IMR-90 (cell line): ENCODE results near the gene ATP1A2. TPM values are rescaled to one million over a fixed set of nuclear protein-coding genes. Genes with fewer than 3 reads are reported as not detected.

Experiments used
- ATAC-seq: fragments of 200-7000 bp; cut with Tn5 transposase; 2 replicates; pipeline ENCODE4 v1.9.1; 2020; ENCODE audit warnings: low read depth, mild to moderate bottlenecking, moderate library complexity
- BruUV-seq: library from RNA; stranded (reverse); fragments of 400-500 nt; replicated peaks from 2 replicates; lab custom pipeline; 2021; lab: Mats Ljungman, UMichigan
- CTCF ChIA-PET: fragments of 300-600 bp; formaldehyde crosslinking; extraction: SDS; loops from one replicate; lab custom pipeline; 2021; ENCODE audit warnings: antibody characterized with exemption; lab: Yijun Ruan, JAX
- POLR2A ChIA-PET: fragments of 300-600 bp; sonication (Branson Sonifier 250); formaldehyde crosslinking; loops from one replicate; lab custom pipeline; 2022; ENCODE audit warnings: antibody characterized with exemption; ENCODE audit not compliant: unreplicated experiment; lab: Charles Lee
- DNase-seq: peaks from one replicate; pipeline ENCODE4 v3.0.0; 2013
- H2AFZ ChIP-seq: replicated peaks from 2 replicates; pipeline ENCODE3; 2013; ENCODE audit warnings: low read length, mild to moderate bottlenecking; ENCODE audit not compliant: poor library complexity
- H2AK5ac ChIP-seq: 2 replicates; pipeline ENCODE4 v1.6.1; 2013; ENCODE audit warnings: low read depth, low read length, inconsistent platforms
- H2AK9ac ChIP-seq: replicated peaks from 2 replicates; pipeline ENCODE3; 2013; ENCODE audit warnings: mild to moderate bottlenecking, low read depth, low read length, moderate library complexity; ENCODE audit not compliant: poor library complexity
- H2BK120ac ChIP-seq: 2 replicates; pipeline ENCODE4 v1.6.1; 2013; ENCODE audit warnings: low read depth, low read length, inconsistent platforms
- H2BK15ac ChIP-seq: 3 replicates; pipeline ENCODE4 v1.6.1; 2013; ENCODE audit warnings: low read depth, low read length, inconsistent platforms
- H2BK20ac ChIP-seq: 2 replicates; pipeline ENCODE4 v1.6.1; 2013; ENCODE audit warnings: low read depth, mild to moderate bottlenecking, inconsistent platforms, low read length, moderate library complexity
- H2BK5ac ChIP-seq: 2 replicates; pipeline ENCODE4 v1.6.1; 2013; ENCODE audit warnings: mild to moderate bottlenecking, low read depth, low read length, inconsistent platforms; ENCODE audit not compliant: poor library complexity, severe bottlenecking
- H3K14ac ChIP-seq: replicated peaks from 2 replicates; pipeline ENCODE4 v1.6.1; 2013; ENCODE audit warnings: low read depth, low read length, inconsistent platforms
- H3K18ac ChIP-seq: 2 replicates; pipeline ENCODE4 v1.6.1; 2013; ENCODE audit warnings: low read depth, low read length, control low read depth
- H3K23ac ChIP-seq: 2 replicates; pipeline ENCODE4 v1.6.1; 2013; ENCODE audit warnings: low read depth, low read length, inconsistent platforms
- H3K27ac ChIP-seq: 2 replicates; pipeline ENCODE4 v1.5.1; 2013; ENCODE audit warnings: mild to moderate bottlenecking, control low read depth, low read length; ENCODE audit not compliant: insufficient read depth
- H3K27me3 ChIP-seq: 2 replicates; pipeline ENCODE4 v1.6.1; 2013; ENCODE audit warnings: low read length; ENCODE audit not compliant: control insufficient read depth, insufficient read depth
- H3K36me3 ChIP-seq: 2 replicates; pipeline ENCODE4 v1.6.1; 2013; ENCODE audit warnings: low read length, mixed read lengths; ENCODE audit not compliant: control insufficient read depth, insufficient read depth
- H3K4ac ChIP-seq: 2 replicates; pipeline ENCODE4 v1.6.1; 2013; ENCODE audit warnings: low read depth, low read length, inconsistent platforms
- H3K4me1 ChIP-seq: 2 replicates; pipeline ENCODE4 v1.6.1; 2013; ENCODE audit warnings: low read length, mixed read lengths; ENCODE audit not compliant: control insufficient read depth, insufficient read depth
- H3K4me2 ChIP-seq: 2 replicates; pipeline ENCODE4 v1.6.1; 2013; ENCODE audit warnings: low read depth, mild to moderate bottlenecking, control low read depth, low read length, moderate library complexity
- H3K4me3 ChIP-seq: 2 replicates; pipeline ENCODE4 v1.5.1; 2013; ENCODE audit warnings: low read depth, mild to moderate bottlenecking, control low read depth, low read length, moderate library complexity; ENCODE audit not compliant: insufficient read depth
- H3K56ac ChIP-seq: 2 replicates; pipeline ENCODE4 v1.6.1; 2013; ENCODE audit warnings: low read length, inconsistent platforms; ENCODE audit not compliant: insufficient read depth; ENCODE audit errors: extremely low read depth
- H3K79me1 ChIP-seq, 2 experiments: 2 replicates each; pipeline ENCODE4 v1.6.1; 2013; ENCODE audit warnings: low read length in 2 of 2, inconsistent platforms in 1 of 2, low read depth in 1 of 2
- H3K9ac ChIP-seq: 2 replicates; pipeline ENCODE4 v1.6.1; 2013; ENCODE audit warnings: low read depth, low read length, control low read depth
- H3K9me1 ChIP-seq: 2 replicates; pipeline ENCODE4 v1.6.1; 2013; ENCODE audit warnings: low read length, inconsistent platforms; ENCODE audit not compliant: insufficient read depth
- H3K9me3 ChIP-seq: 2 replicates; pipeline ENCODE4 v1.6.1; 2013; ENCODE audit warnings: low read length; ENCODE audit not compliant: control insufficient read depth, insufficient read depth
- H4K20me1 ChIP-seq: 2 replicates; pipeline ENCODE4 v1.6.1; 2013; ENCODE audit warnings: low read length, inconsistent platforms; ENCODE audit not compliant: insufficient read depth
- H4K5ac ChIP-seq: 2 replicates; pipeline ENCODE4 v1.6.1; 2013; ENCODE audit warnings: mild to moderate bottlenecking, low read depth, low read length, control low read depth
- H4K8ac ChIP-seq, 2 experiments: 2 replicates each; pipeline ENCODE4 v1.6.1; 2013; ENCODE audit warnings: low read depth in 2 of 2, low read length in 2 of 2, control low read depth in 1 of 2, inconsistent platforms in 1 of 2
- H4K91ac ChIP-seq: 2 replicates; pipeline ENCODE4 v1.6.1; 2013; ENCODE audit warnings: low read depth, low read length, inconsistent platforms; ENCODE audit not compliant: insufficient read depth
- CEBPB ChIP-seq: IDR thresholded peaks from 2 replicates; pipeline ENCODE4 v1.6.1; 2012; ENCODE audit warnings: low read depth, low read length, improper control_type of control experiment
- SMC3 ChIP-seq: fragments of 150-350 bp; IDR thresholded peaks from 2 replicates; pipeline ENCODE4 v1.6.1; 2016; ENCODE audit warnings: low read depth, mild to moderate bottlenecking, antibody characterized with exemption, low read length, moderate library complexity
- WGBS, 2 experiments: methylation state at CpG; one replicate each; pipeline versions ENCODE4 v1.1.5 to v1.1.7; 2013; ENCODE audit warnings: missing lambda C conversion rate in 2 of 2; ENCODE audit not compliant: insufficient read length in 1 of 2; ENCODE audit errors: extremely low coverage in 2 of 2; 5-methylcytosine and 5-hydroxymethylcytosine counted together
- dilution Hi-C: fragments of 300-500 bp; cut with HindIII; formaldehyde crosslinking; loops from one replicate; pipeline ENCODE4 v1.14.3; 2018; ENCODE audit warnings: low sequenced_read_pairs; ENCODE audit not compliant: unreplicated experiment
- in situ Hi-C: fragments of 300-500 bp; cut with MboI; formaldehyde crosslinking; loops from 3 replicates; pipeline ENCODE4 v1.14.3; 2019; ENCODE audit warnings: low sequenced_read_pairs, inconsistent platforms, mixed read lengths
- intact Hi-C: fragments of 100-400 bp; cut with micrococcal nuclease; formaldehyde crosslinking; loops from 2 replicates; pipeline ENCODE4 v1.10.0; 2022
- polyA plus RNA-seq, 3 experiments: library from polyadenylated mRNA; depleted of rRNA; stranded (reverse); fragments of >200 nt; gene quantifications; 2 replicates each; pipeline ENCODE4 v1.2.3, GENCODE V29; 2012; ENCODE audit warnings: low replicate concordance in 1 of 3
- total RNA-seq: library from RNA; depleted of rRNA; stranded (reverse); fragments of >200 nt; gene quantifications from 2 replicates; pipeline ENCODE4 v1.2.3, GENCODE V29; 2012

Gene ATP1A2
- total and polyA plus RNA-seq, 2 of the 4 experiments (the other 2 are of a cell fraction) = under 0.01 to 0.15 TPM

GRCh38 chr1:160096274-160097116 is 19.1 kb upstream of the ATP1A2 start:
- Histone ChIP-seq H4K91ac (no peak overlapping the region), H2BK15ac (no peak overlapping the region), H2BK120ac (no peak overlapping the region), H2AFZ (no peak overlapping the region), H3K14ac (no peak overlapping the region), H3K79me1 (peaks cover 0 to 20% of the 10 kb centered on the region in 2 experiments; a peak in 3 of 4 replicates), H2AK9ac (peak overlapping the region; percentile 58), H3K4me2 (no peak overlapping the region), H3K56ac (no peak overlapping the region), H4K5ac (no peak overlapping the region), H3K9me1 (no peaks in the 10 kb centered on the region), H3K4ac (no peak overlapping the region; the same call in 1 of the 2 replicates), H2AK5ac (0 out of 2 replicates have a peak overlapping the region, but pooled peaks have one; percentile 24), H3K18ac (no peak overlapping the region), H3K27me3 (no peaks in the 10 kb centered on the region), H4K8ac (no peak overlapping the region), H3K9ac (no peak overlapping the region), H3K4me1 (peaks cover 9% of the 10 kb centered on the region), H4K20me1 (0 out of 2 replicates have a peak, but pooled peaks cover 5% of the 10 kb centered on the region), H2BK5ac (no peak overlapping the region), H3K27ac (no peak overlapping the region), H3K23ac (0 out of 2 replicates have a peak overlapping the region, but pooled peaks have one; percentile 33), H3K36me3 (peaks cover 3% of the 10 kb centered on the region; the same call in 1 of the 2 replicates), H3K9me3 (no peaks in the 10 kb centered on the region), H3K4me3 (no peak overlapping the region), H2BK20ac (no peak overlapping the region)
- 67% methylated on average over 1 of the region's 4 CpGs; no CpG with 5 or more reads in 1 of the 2 experiments for WGBS, 2 experiments
- ChIA-PET POLR2A (no interaction called here), CTCF (interaction anchor here (2.2 kb wide), 1 partner anchor 11 kb away, joined by 9 read pairs; no protein-coding TSS in a partner anchor)
- ATAC-seq (no peak), DNase-seq (peak; percentile 52)
- TF ChIP-seq CEBPB (peak; percentile 37; the same call in 1 of the 2 replicates), SMC3 (no peak)
- intact Hi-C loops (no loop called here), in situ Hi-C loops (loop anchor here (10.0 kb wide), 1 partner anchor 258 kb away; no protein-coding TSS in a partner anchor), dilution Hi-C loops (no loop called here)
- BruUV-seq = no TSS peak
